GM19467 (cell line): Measurements from ENCODE around the gene HOXA10.

ENCODE experiments used
- ATAC-seq: cut with Tn5 transposase; IDR thresholded peaks from one replicate; pipeline ENCODE4 v1.9.1; 2021; ENCODE audit warnings: mild to moderate bottlenecking, moderate library complexity; ENCODE audit not compliant: unreplicated experiment

HOXA10 gene

DNA sequence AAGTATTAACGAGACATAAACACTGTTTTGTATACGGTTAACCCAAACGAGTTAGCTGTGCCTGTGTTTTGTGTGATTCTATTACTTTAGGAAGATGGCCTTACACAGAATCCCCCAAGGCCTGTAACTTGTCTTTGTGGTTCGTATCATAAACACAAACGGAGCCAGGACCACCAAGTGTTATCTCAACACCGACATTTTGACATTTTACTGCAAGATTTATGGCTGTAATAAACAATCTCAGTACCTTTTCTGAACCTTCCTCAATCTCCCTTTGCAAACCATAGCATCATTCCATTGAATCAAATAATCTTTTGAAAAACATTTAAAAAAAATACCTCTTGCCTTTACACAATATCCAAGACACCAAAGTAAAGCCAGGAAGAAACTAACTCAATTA is 41.1 kb downstream of the HOXA10 start:
- ATAC-seq = no peak

GRCh38 chr7:27132214-27132613 is 41.9 kb downstream of the HOXA10 start:
- ATAC-seq = no peak

DNA sequence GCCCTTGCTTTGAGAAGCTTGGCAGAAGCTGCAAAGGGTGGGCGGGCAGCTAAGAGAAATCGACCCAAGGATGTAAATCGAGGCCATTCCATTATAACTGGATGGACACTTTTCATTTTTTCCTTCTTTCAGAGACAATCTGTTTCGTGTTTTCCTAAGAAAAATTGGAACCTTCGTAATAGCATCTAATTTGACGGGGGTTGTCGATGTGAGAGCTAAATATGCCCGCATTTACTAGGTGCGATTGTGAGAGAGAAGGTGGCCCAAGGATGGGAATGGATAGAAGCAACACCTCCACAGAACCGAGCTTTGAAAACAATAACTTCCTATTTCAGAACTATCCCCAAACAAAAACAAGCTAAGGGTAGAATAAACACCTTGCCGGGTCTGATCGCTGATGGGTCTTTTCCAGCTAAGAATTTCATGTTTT is 42.7 kb downstream of the HOXA10 start:
- no peak for ATAC-seq

DNA sequence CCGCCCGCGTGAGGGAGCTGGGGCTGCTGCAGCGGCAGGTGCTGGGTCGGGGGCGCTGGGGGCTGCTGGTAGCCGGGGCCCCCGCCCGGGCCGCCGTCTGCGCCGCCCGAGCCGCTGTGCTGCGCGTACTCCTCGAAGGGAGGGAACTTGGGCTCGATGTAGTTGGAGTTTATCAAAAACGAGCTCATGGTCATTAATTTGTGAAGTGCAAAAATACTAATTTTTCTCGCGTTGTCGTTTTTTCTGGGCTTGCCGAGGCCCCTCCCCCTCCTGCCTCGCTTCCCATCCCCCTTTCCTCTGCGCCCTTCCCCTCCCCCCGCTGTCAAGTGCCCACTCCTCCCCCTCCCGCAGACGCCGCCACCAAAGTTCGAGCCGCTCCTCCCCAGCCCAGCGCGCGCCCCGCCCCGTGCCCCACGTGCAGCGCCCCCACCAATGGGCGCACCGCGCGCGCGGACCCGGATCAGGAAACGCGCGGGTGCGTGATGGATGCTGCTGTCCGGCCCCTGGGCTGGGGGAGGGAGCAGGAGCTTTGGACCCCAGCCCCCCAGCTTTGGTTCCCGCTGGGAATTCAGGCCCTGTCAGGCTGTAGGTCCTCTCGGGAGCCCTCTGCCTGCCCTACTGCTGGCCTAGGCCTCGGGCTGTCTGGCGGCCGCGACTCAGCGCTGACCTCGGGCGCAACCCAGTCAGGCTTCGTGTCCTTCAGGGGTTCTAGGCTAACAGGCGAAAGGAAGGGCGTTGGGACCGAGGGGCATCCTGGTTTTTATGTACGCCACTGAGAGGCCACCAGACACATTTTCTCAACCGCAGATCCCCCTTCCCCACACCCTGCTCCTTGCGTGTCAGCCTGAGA is 43.4 kb downstream of the HOXA10 start, which contains the start of gene HOXA4:
Gene HOXA4, minus strand, starts transcription at position 218 of the 850 bp plus-strand sequence. Its CDS starts 24 bp downstream, at position 194.
- ATAC-seq = peak; percentile 77

- peak; percentile 36 for ATAC-seq
Measured at GRCh38 chr7:27129729-27130539, 44.2 kb downstream of the HOXA10 start.

GRCh38 chr7:27128776-27129728 is 45.1 kb downstream of the HOXA10 start:
- ATAC-seq = no peak

DNA sequence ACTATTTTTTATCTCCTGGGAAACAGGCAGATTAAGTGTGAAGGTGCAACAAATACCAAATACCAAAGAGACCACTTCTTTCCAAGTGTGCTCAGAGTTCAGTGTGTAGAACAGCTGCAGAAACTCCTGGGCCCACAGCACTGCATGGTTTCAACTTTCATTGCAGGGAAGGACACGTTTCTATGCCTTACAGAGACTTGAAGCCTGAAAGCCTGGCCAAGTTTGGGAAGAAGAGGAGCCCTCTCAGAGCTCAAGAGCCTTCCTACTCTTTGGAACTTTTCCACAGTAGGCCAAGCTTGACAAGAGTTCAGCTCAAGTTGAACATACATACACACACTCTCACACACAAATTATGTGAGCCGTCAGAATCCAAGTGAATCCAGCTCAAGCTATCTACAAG is 46.1 kb downstream of the HOXA10 start:
- ATAC-seq = no peak

GRCh38 chr7:27126596-27127327 is 47.4 kb downstream of the HOXA10 start:
- no peak for ATAC-seq

DNA sequence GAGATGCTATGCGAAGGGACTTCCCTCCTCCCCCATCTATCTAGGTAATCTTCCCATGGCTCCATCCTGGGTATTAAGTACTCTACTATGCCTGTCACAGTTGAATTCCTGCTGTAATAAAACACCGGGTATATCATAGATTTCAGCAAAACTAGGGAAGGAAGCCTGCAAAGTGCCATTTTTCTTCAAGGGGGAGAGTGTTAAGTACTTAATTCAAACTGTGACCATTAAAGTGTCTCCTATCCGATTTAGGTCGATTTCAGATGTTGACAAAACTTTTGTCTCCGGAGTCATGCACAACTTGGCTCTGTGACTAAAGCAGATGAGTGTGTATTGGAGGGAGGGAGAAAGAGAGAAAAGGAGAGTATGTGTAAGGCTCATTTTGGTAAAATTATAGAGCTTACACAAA is 48.1 kb downstream of the HOXA10 start:
- no peak for ATAC-seq

- ATAC-seq = no peak
Measured at GRCh38 chr7:27124902-27125689, 49.0 kb downstream of the HOXA10 start.

- no peak for ATAC-seq
Measured at GRCh38 chr7:27124096-27124901, 49.8 kb downstream of the HOXA10 start.

DNA sequence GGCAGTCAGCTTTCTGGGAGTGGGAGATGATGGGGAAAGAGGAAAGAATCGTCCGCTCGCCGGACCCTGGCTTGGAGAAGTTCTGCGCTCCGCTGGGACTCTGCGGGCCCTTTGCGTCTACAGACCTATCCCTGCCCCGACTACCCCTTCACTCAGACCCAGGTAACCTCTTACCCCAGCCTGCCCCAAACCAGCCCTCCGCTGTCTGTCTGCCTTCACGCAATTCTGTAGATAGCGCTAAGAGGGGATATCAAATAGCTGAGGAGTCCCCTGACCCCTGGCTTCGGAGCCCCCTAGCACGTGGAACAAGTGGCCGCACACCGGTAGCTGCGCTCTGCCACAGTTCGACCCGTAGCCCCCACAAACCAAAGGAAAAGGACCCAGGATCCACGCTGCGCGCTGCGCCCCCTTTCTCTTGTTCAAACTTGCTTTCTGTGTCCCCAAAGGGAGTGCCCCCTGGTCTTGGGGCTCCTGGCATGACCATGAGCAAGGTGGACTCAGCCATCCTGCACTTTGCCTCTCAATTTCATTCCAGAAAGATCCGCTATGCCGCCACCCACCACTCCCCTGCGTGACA is 50.6 kb downstream of the HOXA10 start:
- no peak for ATAC-seq

DNA sequence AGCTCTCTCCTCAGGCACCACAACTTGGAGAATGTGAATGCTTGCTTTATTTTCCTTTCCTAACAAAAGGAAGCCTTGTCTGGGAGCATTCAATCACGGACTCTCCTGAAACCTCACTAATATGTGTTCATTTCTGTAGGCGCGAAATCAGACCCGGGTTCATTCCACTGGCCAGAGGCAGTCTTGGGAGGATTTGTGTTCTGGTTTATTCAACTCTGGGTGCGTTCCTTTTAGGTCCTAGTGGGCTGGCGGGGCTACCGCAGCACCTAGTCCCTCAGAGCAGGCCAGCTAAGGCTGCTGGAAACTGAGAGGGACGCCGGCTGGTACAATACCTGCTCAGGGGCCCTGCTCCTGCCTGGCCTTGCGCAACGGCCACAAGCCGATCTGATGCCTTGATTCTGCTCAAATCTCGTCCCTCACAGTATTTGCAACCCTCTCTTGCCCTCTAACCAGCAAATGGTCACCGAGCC is 51.1 kb downstream of the HOXA10 start:
- ATAC-seq = no peak

GRCh38 chr7:27122077-27122910 is 51.8 kb downstream of the HOXA10 start:
- no peak for ATAC-seq

DNA sequence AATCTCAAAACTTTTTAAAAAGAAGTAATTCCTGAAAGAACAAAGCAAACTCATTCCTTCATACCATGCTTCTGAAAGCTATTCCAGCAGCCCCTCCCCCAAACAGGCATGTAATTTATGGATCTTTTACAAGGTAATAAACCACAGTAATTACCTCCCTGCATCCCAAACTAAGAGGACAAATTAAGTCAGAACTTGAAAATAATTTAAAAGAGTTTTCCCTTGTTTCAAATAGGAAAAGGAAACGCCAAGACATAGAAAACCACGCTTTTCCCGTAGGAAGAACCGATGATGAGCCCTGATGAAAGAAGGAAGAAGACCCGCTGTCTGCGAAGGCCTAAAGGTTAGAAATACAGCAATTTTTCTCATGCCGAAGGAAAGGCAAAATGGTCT is 52.4 kb downstream of the HOXA10 start:
- ATAC-seq = no peak
